HG02970 (cell line): ENCODE results near the gene TOMM40L.
"Not testable (repeated sequence)": the region's sequence is repeated elsewhere in the genome, so short reads cannot be mapped to it uniquely, and the experiment has no call there.

ENCODE experiments used
- ATAC-seq: cut with Tn5 transposase; IDR thresholded peaks from one replicate; pipeline ENCODE4 v1.9.1; 2021; ENCODE audit warnings: mild to moderate bottlenecking, moderate library complexity, moderate number of reproducible peaks; ENCODE audit not compliant: unreplicated experiment, low FRiP score

The TOMM40L gene

DNA sequence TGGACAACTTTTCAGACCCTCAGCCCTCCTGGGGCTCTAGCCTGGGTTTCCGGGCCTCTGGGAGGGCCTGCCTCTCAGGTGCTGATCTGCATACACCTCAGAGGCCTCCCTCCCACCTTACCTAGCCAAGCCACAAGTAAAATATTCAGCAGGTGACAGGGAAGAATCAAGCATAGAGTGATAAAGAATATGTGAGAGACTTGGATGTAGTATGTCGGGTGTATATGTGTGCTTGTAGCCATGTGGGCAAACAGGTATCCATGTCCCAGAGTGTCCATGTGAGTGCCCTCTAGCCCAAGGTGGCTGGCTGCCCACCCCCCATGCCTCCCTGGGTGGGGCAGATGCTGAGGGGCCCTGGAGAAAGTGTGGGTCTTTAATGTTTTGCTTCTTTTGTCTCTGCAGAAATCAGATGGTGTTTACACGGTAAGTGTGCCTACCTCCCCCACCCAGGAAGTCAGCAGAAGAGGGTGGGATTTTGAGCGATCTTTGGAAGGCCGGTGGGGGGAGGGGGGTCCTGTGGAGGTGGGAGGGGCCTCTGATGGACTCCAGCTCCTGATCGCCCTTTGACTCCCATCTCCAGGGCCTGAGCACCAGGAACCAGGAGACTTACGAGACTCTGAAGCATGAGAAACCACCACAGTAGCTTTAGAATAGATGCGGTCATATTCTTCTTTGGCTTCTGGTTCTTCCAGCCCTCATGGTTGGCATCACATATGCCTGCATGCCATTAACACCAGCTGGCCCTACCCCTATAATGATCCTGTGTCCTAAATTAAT is 7.4 kb upstream of the TOMM40L start:
- no peak for ATAC-seq

GRCh38 chr1:161219078-161219892 is 6.6 kb upstream of the TOMM40L start:
- ATAC-seq, result no peak

- ATAC-seq, result no peak
These were observed 5.9 kb upstream of the TOMM40L start for GRCh38 chr1:161220002-161220401.

- no peak for ATAC-seq
These were observed 3.5 kb upstream of the TOMM40L start for GRCh38 chr1:161222175-161223019.

- ATAC-seq, result no peak
These were observed 1.8 kb upstream of the TOMM40L start for GRCh38 chr1:161223805-161224694.

DNA sequence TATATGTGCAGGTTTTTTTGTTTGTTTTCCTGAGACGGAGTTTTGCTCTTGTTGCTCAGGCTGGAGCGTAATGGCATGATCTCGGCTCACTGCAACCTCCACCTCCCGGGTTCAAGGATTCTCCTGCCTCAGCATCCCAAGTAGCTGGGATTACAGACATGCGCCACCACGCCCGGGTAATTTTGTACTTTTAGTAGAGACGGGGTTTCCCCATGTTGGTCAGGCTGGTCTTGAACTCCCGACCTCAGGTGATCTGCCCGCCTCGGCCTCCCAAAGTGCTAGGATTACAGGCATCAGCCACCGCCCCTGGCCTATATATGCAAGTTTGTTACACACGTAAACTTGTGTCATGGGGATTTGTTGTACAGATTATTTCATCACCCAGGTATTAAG is 1.2 kb upstream of the TOMM40L start:
- not testable (repeated sequence) for ATAC-seq

DNA sequence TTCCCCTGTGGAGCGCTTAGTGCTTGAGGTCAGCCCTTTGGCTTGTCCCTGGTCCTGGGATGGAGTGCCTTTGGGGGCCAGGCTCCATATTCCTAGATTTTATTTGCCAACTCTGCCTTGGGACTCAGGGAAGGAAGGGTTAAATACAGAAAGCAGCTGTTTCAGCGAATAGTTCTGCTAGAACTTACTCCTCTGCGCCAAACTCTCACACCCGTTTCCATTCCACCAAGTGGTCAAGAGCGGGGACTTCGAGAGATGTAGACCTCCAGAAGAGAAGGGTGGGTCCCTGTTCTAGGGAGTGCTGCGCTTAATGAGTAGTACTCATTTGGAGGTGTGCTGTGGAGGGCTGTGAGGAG is 704 bp upstream of the TOMM40L start:
- peak; percentile 2 for ATAC-seq

GRCh38 chr1:161226320-161226711 is 456 bp downstream of the TOMM40L start:
- no peak for ATAC-seq

DNA sequence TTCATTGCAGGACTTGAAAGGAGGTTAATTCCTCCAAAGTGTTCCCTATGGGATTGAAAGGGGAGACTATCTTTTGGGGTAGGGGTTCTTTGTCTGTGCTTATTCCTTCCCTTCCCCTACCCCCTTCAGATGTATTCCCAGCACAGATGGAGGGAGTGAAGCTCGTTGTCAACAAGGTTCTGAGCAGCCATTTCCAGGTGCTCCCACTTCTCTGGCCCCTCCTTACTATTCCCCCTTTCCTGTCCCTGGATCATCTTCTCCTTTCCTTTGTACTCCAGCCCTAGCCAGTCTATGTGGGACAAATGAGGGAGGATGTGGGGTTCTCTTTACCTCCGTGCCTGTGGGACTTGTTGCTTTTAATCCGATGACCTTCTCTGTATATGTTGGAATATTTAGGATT is 899 bp downstream of the TOMM40L start:
- no peak for ATAC-seq

- no peak for ATAC-seq
These were observed 1.5 kb downstream of the TOMM40L start for GRCh38 chr1:161227196-161227871.

DNA sequence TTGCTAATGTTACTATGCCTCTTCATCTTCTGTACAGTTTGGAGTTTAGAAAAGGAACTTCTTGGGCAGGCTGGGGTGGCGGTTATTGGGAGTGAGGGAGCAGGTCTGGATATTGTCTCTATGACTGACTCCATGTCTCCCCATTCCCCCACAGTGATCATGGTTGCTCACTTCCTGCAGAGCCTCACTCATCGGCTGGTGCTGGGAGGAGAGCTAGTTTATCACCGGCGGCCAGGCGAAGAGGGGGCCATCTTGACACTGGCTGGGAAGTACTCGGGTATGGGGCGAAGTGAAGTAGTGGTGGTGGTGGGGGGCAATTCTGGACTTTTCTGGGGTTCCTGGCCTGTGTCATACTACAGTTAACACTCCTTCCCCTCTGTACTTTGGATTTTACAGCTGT is 2.2 kb downstream of the TOMM40L start:
- no peak for ATAC-seq

DNA sequence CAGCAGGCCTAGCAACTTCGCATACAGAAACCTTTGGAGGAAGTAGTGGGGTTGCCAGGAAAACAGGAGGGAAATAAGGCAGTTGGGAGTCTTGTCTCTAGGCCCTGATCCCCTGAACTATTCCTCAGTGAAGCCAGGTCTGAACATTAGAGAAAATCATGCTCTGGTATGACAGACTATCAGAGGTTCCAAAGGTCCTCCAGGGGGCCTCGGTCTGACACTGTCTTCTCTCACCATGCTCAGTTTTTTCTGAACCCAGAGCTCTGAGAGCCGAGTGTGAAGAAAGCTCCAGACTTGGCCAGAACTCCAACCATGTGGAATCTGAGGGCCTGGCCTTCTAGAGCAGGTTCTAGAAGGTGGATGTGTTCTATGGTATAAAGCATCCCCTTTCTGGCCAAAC is 4.0 kb downstream of the TOMM40L start:
- no peak for ATAC-seq

GRCh38 chr1:161230762-161231161 is 4.9 kb downstream of the TOMM40L start:
- ATAC-seq, result no peak

DNA sequence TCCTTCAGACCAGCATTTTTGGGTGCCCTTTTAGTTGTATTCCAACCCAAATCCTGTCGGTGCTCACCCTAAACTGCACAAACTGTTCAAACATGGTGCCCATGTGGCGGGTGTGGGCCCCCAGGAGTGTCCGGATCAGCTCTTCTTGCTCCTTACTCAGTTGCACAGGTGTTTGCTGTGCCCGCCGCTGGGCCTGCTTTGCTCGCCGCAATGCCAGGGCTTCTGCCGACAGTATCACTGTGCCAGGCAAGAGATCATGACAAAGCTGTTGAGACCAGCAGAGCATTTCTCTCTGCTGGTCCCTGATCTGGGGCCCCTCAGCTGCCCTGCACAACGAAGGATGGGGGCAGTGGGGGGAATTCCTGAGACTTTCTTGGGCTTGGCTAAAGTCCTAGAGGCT is 7.2 kb downstream of the TOMM40L start:
- no peak for ATAC-seq

DNA sequence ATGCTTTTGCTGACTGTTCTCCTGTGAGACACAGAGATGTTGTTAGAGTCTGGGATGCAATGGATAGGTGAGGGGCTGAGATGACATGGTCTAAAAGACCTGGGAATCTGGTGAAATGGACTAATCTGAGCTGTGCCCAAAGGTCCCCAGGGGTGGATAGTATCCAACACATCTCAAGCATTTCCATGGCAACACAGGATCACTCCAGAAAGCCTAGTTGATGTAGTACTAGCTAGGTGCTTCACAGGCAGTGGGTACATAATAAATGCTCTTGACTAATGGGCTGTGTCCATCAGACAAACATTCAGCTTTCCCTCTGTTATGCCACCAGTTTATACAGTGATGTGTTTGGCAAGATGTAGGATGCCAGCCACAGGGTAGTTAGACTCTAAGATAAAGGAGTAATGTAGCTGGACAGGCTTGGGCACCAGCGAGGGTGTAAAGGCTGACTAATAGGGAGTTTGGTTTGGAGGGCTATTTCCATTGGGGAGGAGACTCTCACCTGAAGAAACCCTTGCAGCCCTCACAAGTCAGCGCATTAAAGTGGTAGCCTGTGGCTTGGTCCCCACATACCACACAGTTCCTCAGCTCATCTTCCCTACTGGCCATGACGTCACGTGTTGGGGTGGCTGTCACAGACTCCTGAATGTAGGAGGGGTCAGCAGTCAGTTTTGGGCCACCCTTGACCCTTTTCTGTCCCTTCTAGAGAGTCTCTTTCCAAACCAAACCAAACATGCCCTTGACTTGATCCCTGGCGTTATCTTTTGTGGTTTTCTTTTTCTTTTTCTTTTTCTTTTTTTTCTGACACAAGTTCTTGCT is 10.3 kb downstream of the TOMM40L start:
- ATAC-seq, result no peak

GRCh38 chr1:161238039-161238473 is 12.2 kb downstream of the TOMM40L start, which contains the start of gene NR1I3:
NR1I3 (minus strand) TSS chr1:161238203; CDS start chr1:161236565, 1,638 bp downstream.
- no peak for ATAC-seq

DNA sequence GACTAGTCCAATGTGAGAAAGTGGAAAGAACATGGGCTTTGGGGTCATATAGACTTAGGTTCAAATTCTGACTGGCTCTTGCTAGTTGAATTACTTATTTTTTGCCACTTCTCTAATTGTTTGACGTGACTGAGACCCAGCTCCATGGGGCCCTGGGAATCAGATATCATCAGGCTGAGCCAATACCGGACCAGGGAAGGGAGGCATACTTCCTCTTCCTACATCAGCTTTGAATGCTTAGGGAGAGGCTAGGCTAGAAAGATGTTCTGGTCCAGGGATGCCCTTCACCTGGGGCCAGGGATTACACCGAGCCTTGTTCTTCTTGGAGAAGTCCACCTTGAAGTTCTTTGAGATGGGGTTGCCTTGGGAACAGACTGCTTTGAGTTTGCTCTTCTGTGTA is 15.8 kb downstream of the TOMM40L start:
- no peak for ATAC-seq

DNA sequence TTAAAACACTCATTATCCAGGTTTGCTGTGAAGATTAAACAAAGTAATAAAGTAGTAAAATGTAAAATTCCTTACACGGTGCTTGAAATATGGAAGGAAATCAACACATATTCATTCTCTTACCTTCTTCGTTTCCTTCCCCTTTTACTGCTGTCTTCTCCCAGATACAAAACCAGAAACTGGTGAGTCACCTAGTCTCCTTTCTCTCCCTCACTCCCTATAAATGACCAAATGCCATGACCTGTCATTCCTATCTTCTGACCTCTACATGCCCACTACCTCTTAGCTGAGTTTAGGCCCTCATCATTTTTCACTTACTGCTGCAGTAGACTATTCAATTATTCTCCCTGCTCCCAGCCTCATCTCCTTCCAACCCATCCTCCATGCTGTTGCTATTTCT is 16.5 kb downstream of the TOMM40L start:
- no peak for ATAC-seq
